Spinal cord (tissue), 10 donors: ENCODE results near the gene FPR3. TPM values are rescaled to one million over a fixed set of nuclear protein-coding genes. Genes with fewer than 3 reads are reported as not detected.

Experiments used
- DNase-seq, 6 donors: peaks; one replicate each; pipeline versions ENCODE4 v3.0.0 to v3.0.0-alpha.2; 2013 to 2015; ENCODE audit warnings: low spot score in 6 of 6, low read depth in 4 of 6
- H3K27ac ChIP-seq: one replicate; pipeline ENCODE4 v1.5.1; 2013; ENCODE audit warnings: low read depth, low read length, control low read depth
- H3K27me3 ChIP-seq: one replicate; pipeline ENCODE4 v1.6.1; 2013; ENCODE audit warnings: low read length; ENCODE audit not compliant: control insufficient read depth, insufficient read depth
- H3K36me3 ChIP-seq: one replicate; pipeline ENCODE4 v1.6.1; 2013; ENCODE audit warnings: low read length; ENCODE audit not compliant: control insufficient read depth, insufficient read depth
- H3K4me1 ChIP-seq: one replicate; pipeline ENCODE4 v1.6.1; 2013; ENCODE audit warnings: low read length; ENCODE audit not compliant: control insufficient read depth, insufficient read depth
- H3K4me3 ChIP-seq: one replicate; pipeline ENCODE4 v1.5.1; 2013; ENCODE audit warnings: low read depth, low read length, control low read depth
- H3K9me3 ChIP-seq: one replicate; pipeline ENCODE4 v1.6.1; 2013; ENCODE audit warnings: low read length; ENCODE audit not compliant: control insufficient read depth, insufficient read depth
- WGBS: methylation state at CpG from one replicate; pipeline ENCODE4 v1.1.5; 2013; ENCODE audit warnings: missing lambda C conversion rate; ENCODE audit not compliant: insufficient coverage; 5-methylcytosine and 5-hydroxymethylcytosine counted together
- polyA plus RNA-seq, 2 donors: library from polyadenylated mRNA; unstranded; fragments of 120-200 nt; gene quantifications; one replicate each; pipeline ENCODE4 v1.2.1, GENCODE V29; 2013; ENCODE audit not compliant: insufficient read length in 2 of 2
- total RNA-seq, 2 donors: library from RNA; depleted of rRNA in 1 of 2; stranded (reverse); fragments of 120-200 nt in 1 of 2; fragments of >200 nt in 1 of 2; gene quantifications; one replicate each; pipeline versions ENCODE4 v1.2.3 to v1.2.4, GENCODE V29; 2013 to 2014
- donor health status: healthy.

The FPR3 gene
- total and polyA plus RNA-seq, 4 donors: 0.09 to 2.6 (median 0.17) TPM; not detected in 1

DNA sequence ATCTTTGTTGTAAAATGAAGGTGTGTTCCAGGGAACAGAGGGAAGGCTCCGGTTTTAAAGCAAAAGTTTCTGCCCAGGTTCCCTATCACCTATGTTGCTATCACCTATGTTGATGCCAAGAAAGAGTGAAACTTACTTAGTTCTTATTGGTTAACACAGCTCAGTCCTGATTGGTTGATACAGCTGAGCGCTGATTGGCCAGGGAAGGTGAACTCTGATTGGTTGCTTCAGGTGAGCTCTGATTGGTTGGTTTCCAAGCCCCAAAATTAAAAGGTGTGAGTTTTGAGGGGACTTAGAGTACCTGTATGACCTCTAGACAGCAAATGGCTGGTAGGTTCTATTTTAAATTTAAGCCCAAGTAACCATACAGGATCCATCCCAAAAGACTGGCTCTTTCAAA, 42.2 kb downstream of the FPR3 start:
- 100% methylated on average over 1 of the region's 2 CpGs for WGBS
- H3K36me3 ChIP-seq: no peaks in the 10 kb centered on the region
- H3K4me3 ChIP-seq: no peak overlapping the region
- H3K9me3 ChIP-seq: no peaks in the 10 kb centered on the region
- no peak for DNase-seq
- H3K27me3 ChIP-seq: no peaks in the 10 kb centered on the region
- no peak overlapping the region for H3K27ac ChIP-seq
- H3K4me1 ChIP-seq: no peaks in the 10 kb centered on the region

DNA sequence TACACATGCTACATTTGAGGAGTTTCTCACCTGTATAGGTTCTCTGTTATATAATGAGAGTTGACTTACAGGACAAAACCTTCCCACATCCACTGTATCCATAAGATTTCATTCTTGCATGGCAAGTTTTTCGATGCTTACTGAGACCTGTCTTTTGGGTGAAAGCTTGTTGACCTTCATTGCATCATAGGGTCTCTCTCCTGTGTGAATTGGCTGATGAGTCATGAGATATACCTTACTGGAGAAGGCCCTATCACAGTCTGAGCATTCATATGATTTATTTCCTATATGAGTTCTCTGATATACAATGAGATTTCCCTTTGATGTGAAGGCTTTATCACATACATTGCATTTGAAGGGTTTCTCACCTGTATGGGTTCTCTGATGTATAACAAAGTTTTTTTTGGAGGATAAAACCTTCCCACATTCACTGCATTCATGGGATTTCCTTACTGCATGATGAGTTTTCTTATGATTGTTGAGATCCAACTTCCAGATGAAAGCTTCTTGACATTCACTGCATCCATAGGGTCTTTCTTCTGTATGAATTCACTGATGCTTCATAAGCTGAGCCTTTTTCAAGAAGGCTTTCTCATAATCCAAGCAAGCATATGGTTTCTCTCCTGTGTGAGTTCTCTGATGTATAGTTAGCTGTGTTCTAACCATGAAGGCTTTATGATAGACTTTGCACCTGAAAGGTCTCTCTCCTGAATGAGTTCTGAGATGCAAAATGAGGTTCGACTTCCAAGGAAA, 67.1 kb downstream of the FPR3 start:
- Histone ChIP-seq H3K27me3 (no peaks in the 10 kb centered on the region), H3K27ac (no peak overlapping the region), H3K36me3 (peaks cover 2% of the 10 kb centered on the region), H3K4me1 (no peaks in the 10 kb centered on the region), H3K4me3 (no peak overlapping the region), H3K9me3 (peaks cover 32% of the 10 kb centered on the region)
- DNase-seq: no peak
- no CpG with 5 or more reads among the region's 2 CpGs for WGBS

DNA sequence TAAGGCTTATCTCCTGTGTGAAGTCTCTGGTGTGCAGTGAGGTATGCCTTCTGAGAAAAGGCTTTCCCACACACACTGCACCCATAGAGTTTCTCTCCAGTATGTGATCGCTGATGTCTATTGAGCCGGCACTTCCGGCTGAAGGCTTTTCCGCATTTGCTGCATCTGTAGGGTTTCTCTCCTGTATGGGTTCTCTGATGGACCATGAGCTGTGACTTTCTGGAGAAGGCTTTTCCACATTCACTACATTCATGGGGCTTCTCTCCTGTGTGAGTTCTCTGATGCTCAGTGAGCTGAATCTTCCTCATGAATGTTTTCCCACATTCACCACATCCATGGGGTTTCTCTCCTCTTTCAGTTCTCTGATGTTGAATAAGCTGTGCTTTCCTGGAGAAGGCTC, 78.1 kb downstream of the FPR3 start:
- Histone ChIP-seq H3K27ac (no peak overlapping the region), H3K9me3 (peaks cover 27% of the 10 kb centered on the region), H3K27me3 (no peaks in the 10 kb centered on the region), H3K36me3 (peaks cover 29% of the 10 kb centered on the region), H3K4me3 (no peak overlapping the region), H3K4me1 (no peaks in the 10 kb centered on the region)
- DNase-seq: no peak
- WGBS: no CpG with 5 or more reads among the region's 4 CpGs

Other genes with a start within 250 kb of the FPR3 start
- 10 to 100 TPM in 1 of 2 donors, 1 to 10 TPM in 1; 8.5 to 12.4 TPM for gene ZNF175, start 223.9 kb upstream of the FPR3 start, total RNA-seq
- 10 to 100 TPM; 12.4 to 17.8 TPM for gene ZNF175, start 223.9 kb upstream of the FPR3 start, polyA plus RNA-seq
- 1 to 10 TPM in 1 of 2 donors, under 1 TPM in 1; 0.44 to 1.6 TPM for gene SIGLEC5, start 164.8 kb upstream of the FPR3 start, total RNA-seq
- under 1 TPM in 1 of 2 donors, not detected in 1; 0.22 TPM for gene SIGLEC5, start 164.8 kb upstream of the FPR3 start, polyA plus RNA-seq
- 1 to 10 TPM; 1.0 to 1.1 TPM for gene SIGLEC14, start 148.3 kb upstream of the FPR3 start, total RNA-seq
- 1 to 10 TPM; 3.0 to 3.5 TPM for gene SIGLEC14, start 148.3 kb upstream of the FPR3 start, polyA plus RNA-seq
- gene SPACA6, start 101.8 kb upstream of the FPR3 start, total RNA-seq: 10 to 100 TPM in 1 of 2 donors, 1 to 10 TPM in 1; 2.6 to 18.0 TPM
- gene SPACA6, start 101.8 kb upstream of the FPR3 start, polyA plus RNA-seq: 10 to 100 TPM; 11.4 to 23.2 TPM
- 1 to 10 TPM in 1 of 2 donors, under 1 TPM in 1; 0.61 to 1.6 TPM for gene HAS1, start 71.2 kb upstream of the FPR3 start, total RNA-seq
- gene HAS1, start 71.2 kb upstream of the FPR3 start, polyA plus RNA-seq: 1 to 10 TPM; 3.0 to 4.3 TPM
- 10 to 100 TPM in 1 of 2 donors, 1 to 10 TPM in 1; 5.2 to 19.4 TPM for gene FPR1, start 43.3 kb upstream of the FPR3 start, total RNA-seq
- 10 to 100 TPM in 1 of 2 donors, 1 to 10 TPM in 1; 8.0 to 10.7 TPM for gene FPR1, start 43.3 kb upstream of the FPR3 start, polyA plus RNA-seq
- gene FPR2, start 34.0 kb upstream of the FPR3 start, total RNA-seq: 1 to 10 TPM in 1 of 2 donors, under 1 TPM in 1; 0.33 to 5.6 TPM
- gene FPR2, start 34.0 kb upstream of the FPR3 start, polyA plus RNA-seq: not detected
- 10 to 100 TPM; 31.0 to 46.1 TPM for gene ZNF577, start 92.8 kb downstream of the FPR3 start, total RNA-seq
- 10 to 100 TPM; 32.8 to 46.2 TPM for gene ZNF577, start 92.8 kb downstream of the FPR3 start, polyA plus RNA-seq
- gene ZNF649, start 109.9 kb downstream of the FPR3 start, total RNA-seq: 10 to 100 TPM; 32.9 to 34.9 TPM
- 10 to 100 TPM; 28.4 to 36.4 TPM for gene ZNF649, start 109.9 kb downstream of the FPR3 start, polyA plus RNA-seq
- gene ZNF613, start 132.3 kb downstream of the FPR3 start, total RNA-seq: 10 to 100 TPM; 10.5 to 12.2 TPM
- 1 to 10 TPM; 9.5 to 9.8 TPM for gene ZNF613, start 132.3 kb downstream of the FPR3 start, polyA plus RNA-seq
- gene ZNF350, start 191.7 kb downstream of the FPR3 start, total RNA-seq: 10 to 100 TPM; 15.2 to 15.9 TPM
- gene ZNF350, start 191.7 kb downstream of the FPR3 start, polyA plus RNA-seq: 10 to 100 TPM; 15.8 to 16.6 TPM
- 10 to 100 TPM; 22.1 to 27.8 TPM for gene ZNF615, start 213.1 kb downstream of the FPR3 start, total RNA-seq
- 10 to 100 TPM; 12.8 to 15.4 TPM for gene ZNF615, start 213.1 kb downstream of the FPR3 start, polyA plus RNA-seq
- 10 to 100 TPM; 14.5 to 19.7 TPM for gene ZNF614, start 233.2 kb downstream of the FPR3 start, total RNA-seq
- 10 to 100 TPM; 13.0 to 17.6 TPM for gene ZNF614, start 233.2 kb downstream of the FPR3 start, polyA plus RNA-seq